ENCODE results near the gene SHLD1. TPM values are rescaled to one million over a fixed set of nuclear protein-coding genes. Genes with fewer than 3 reads are reported as not detected.

Gene SHLD1
- total and polyA plus RNA-seq, 2 experiments from 2014 or later = 1.4 to 15.0 TPM

DNA sequence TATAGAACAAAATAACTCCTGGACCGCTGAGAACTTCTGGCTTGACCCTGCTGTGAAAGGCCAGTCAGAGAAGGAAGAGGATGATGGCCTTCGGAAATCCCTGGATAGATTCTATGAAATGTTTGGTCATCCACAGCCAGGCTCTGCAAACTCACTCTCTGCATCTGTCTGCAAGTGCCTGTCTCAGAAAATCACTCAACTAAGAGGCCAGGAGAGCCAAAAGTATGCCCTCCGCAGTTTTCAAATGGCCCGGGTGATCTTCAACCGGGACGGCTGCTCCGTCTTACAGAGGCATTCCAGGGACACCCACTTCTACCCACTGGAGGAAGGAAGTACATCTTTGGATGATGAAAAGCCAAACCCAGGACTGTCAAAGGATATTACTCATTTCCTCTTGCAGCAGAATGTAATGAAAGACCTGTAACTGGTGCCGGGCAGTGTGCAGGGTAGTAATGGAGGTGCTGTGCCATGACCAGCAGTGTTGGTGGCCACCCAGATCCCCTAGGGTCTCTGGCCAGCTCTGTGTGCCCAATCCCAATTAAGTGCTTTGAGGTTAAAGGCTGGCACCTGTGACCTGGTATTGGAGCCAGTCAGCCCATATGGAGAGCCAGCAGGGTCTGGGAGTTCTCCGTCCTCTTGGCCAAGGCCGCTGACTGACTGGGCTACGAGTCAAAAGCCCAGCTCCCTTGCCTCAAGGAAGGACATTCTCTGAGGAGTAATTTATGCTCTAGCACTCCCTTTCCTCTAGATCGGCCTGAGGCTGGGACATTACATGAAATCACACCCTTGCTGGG is 113.0 kb downstream of the SHLD1 start:
- no peaks in the 10 kb centered on the region for H3K9me3 Mint-ChIP-seq
- DNase-seq (ENCODE audit: low spot score) (no peak), ATAC-seq (no peak)
- H2AFZ ChIP-seq = no peak overlapping the region
- TF ChIP-seq ZNF331 (CRISPR knock-in tag; IDR thresholded peaks at IDR 0.05; ENCODE audit: low read depth) (no peak), NANOG (IDR thresholded peaks at IDR 0.05; ENCODE audit: borderline replicate concordance) (no peak), CREB1 (CRISPR knock-in tag; IDR thresholded peaks at IDR 0.05; ENCODE audit: low read depth) (no peak), ZNF114 (CRISPR knock-in tag; IDR thresholded peaks at IDR 0.05) (no peak), POLR2AphosphoS5 (IDR thresholded peaks at IDR 0.05; ENCODE audit: low read depth) (no peak), STAT1 (IDR thresholded peaks at IDR 0.05; ENCODE audit: unreplicated experiment) (no peak), JUNB (IDR thresholded peaks at IDR 0.05; ENCODE audit: unreplicated experiment) (no peak), EZH2phosphoT487 (IDR thresholded peaks at IDR 0.05; ENCODE audit: unreplicated experiment) (no peak), EZH2 (IDR thresholded peaks at IDR 0.05; ENCODE audit: low read depth, unreplicated experiment) (no peak)
- TF ChIP-seq, protein P1, sequence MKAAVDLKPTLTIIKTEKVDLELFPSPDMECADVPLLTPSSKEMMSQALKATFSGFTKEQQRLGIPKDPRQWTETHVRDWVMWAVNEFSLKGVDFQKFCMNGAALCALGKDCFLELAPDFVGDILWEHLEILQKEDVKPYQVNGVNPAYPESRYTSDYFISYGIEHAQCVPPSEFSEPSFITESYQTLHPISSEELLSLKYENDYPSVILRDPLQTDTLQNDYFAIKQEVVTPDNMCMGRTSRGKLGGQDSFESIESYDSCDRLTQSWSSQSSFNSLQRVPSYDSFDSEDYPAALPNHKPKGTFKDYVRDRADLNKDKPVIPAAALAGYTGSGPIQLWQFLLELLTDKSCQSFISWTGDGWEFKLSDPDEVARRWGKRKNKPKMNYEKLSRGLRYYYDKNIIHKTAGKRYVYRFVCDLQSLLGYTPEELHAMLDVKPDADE (IDR thresholded peaks at IDR 0.05) = no peak
- TF ChIP-seq, protein P2, sequence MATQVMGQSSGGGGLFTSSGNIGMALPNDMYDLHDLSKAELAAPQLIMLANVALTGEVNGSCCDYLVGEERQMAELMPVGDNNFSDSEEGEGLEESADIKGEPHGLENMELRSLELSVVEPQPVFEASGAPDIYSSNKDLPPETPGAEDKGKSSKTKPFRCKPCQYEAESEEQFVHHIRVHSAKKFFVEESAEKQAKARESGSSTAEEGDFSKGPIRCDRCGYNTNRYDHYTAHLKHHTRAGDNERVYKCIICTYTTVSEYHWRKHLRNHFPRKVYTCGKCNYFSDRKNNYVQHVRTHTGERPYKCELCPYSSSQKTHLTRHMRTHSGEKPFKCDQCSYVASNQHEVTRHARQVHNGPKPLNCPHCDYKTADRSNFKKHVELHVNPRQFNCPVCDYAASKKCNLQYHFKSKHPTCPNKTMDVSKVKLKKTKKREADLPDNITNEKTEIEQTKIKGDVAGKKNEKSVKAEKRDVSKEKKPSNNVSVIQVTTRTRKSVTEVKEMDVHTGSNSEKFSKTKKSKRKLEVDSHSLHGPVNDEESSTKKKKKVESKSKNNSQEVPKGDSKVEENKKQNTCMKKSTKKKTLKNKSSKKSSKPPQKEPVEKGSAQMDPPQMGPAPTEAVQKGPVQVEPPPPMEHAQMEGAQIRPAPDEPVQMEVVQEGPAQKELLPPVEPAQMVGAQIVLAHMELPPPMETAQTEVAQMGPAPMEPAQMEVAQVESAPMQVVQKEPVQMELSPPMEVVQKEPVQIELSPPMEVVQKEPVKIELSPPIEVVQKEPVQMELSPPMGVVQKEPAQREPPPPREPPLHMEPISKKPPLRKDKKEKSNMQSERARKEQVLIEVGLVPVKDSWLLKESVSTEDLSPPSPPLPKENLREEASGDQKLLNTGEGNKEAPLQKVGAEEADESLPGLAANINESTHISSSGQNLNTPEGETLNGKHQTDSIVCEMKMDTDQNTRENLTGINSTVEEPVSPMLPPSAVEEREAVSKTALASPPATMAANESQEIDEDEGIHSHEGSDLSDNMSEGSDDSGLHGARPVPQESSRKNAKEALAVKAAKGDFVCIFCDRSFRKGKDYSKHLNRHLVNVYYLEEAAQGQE (IDR thresholded peaks at IDR 0.05; ENCODE audit: unreplicated experiment) = no peak
- TF ChIP-seq, protein P3, sequence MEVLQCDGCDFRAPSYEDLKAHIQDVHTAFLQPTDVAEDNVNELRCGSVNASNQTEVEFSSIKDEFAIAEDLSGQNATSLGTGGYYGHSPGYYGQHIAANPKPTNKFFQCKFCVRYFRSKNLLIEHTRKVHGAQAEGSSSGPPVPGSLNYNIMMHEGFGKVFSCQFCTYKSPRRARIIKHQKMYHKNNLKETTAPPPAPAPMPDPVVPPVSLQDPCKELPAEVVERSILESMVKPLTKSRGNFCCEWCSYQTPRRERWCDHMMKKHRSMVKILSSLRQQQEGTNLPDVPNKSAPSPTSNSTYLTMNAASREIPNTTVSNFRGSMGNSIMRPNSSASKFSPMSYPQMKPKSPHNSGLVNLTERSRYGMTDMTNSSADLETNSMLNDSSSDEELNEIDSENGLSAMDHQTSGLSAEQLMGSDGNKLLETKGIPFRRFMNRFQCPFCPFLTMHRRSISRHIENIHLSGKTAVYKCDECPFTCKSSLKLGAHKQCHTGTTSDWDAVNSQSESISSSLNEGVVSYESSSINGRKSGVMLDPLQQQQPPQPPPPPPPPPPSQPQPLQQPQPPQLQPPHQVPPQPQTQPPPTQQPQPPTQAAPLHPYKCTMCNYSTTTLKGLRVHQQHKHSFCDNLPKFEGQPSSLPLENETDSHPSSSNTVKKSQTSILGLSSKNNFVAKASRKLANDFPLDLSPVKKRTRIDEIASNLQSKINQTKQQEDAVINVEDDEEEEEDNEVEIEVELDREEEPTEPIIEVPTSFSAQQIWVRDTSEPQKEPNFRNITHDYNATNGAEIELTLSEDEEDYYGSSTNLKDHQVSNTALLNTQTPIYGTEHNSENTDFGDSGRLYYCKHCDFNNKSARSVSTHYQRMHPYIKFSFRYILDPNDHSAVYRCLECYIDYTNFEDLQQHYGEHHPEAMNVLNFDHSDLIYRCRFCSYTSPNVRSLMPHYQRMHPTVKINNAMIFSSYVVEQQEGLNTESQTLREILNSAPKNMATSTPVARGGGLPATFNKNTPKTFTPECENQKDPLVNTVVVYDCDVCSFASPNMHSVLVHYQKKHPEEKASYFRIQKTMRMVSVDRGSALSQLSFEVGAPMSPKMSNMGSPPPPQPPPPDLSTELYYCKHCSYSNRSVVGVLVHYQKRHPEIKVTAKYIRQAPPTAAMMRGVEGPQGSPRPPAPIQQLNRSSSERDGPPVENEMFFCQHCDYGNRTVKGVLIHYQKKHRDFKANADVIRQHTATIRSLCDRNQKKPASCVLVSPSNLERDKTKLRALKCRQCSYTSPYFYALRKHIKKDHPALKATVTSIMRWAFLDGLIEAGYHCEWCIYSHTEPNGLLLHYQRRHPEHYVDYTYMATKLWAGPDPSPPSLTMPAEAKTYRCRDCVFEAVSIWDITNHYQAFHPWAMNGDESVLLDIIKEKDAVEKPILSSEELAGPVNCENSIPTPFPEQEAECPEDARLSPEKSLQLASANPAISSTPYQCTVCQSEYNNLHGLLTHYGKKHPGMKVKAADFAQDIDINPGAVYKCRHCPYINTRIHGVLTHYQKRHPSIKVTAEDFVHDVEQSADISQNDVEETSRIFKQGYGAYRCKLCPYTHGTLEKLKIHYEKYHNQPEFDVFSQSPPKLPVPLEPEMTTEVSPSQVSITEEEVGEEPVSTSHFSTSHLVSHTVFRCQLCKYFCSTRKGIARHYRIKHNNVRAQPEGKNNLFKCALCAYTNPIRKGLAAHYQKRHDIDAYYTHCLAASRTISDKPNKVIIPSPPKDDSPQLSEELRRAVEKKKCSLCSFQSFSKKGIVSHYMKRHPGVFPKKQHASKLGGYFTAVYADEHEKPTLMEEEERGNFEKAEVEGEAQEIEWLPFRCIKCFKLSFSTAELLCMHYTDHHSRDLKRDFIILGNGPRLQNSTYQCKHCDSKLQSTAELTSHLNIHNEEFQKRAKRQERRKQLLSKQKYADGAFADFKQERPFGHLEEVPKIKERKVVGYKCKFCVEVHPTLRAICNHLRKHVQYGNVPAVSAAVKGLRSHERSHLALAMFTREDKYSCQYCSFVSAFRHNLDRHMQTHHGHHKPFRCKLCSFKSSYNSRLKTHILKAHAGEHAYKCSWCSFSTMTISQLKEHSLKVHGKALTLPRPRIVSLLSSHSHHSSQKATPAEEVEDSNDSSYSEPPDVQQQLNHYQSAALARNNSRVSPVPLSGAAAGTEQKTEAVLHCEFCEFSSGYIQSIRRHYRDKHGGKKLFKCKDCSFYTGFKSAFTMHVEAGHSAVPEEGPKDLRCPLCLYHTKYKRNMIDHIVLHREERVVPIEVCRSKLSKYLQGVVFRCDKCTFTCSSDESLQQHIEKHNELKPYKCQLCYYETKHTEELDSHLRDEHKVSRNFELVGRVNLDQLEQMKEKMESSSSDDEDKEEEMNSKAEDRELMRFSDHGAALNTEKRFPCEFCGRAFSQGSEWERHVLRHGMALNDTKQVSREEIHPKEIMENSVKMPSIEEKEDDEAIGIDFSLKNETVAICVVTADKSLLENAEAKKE (CRISPR knock-in tag; IDR thresholded peaks at IDR 0.05) = no peak
- TF ChIP-seq, protein P4, sequence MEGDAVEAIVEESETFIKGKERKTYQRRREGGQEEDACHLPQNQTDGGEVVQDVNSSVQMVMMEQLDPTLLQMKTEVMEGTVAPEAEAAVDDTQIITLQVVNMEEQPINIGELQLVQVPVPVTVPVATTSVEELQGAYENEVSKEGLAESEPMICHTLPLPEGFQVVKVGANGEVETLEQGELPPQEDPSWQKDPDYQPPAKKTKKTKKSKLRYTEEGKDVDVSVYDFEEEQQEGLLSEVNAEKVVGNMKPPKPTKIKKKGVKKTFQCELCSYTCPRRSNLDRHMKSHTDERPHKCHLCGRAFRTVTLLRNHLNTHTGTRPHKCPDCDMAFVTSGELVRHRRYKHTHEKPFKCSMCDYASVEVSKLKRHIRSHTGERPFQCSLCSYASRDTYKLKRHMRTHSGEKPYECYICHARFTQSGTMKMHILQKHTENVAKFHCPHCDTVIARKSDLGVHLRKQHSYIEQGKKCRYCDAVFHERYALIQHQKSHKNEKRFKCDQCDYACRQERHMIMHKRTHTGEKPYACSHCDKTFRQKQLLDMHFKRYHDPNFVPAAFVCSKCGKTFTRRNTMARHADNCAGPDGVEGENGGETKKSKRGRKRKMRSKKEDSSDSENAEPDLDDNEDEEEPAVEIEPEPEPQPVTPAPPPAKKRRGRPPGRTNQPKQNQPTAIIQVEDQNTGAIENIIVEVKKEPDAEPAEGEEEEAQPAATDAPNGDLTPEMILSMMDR (conservative IDR thresholded peaks at IDR 0.05; ENCODE audit: low read depth in 2 of 2) = no peak
- no peaks in the 10 kb centered on the region for H3F3A ChIP-seq (replicated peaks; ENCODE audit: low read depth)
- no peaks in the 10 kb centered on the region for H3K27me3 ChIP-seq (ENCODE audit: insufficient read depth)
- no peaks in the 10 kb centered on the region for H3K4me1 ChIP-seq (ENCODE audit: insufficient read depth)
- no peak overlapping the region for H3K4me2 ChIP-seq
- no peak overlapping the region for H3K4me3 Mint-ChIP-seq
- no peak overlapping the region for H3K27ac Mint-ChIP-seq
- H3K4me1 Mint-ChIP-seq = peaks cover 2% of the 10 kb centered on the region; the same call in 1 of the 3 replicates
- H3K27ac ChIP-seq (ENCODE audit: low read depth) = no peak overlapping the region
- H3K79me2 ChIP-seq (replicated peaks; ENCODE audit: insufficient read depth) = no peaks in the 10 kb centered on the region
- H3K36me3 Mint-ChIP-seq (ENCODE audit: low read depth) = no peaks in the 10 kb centered on the region
- no peak overlapping the region for H3K4me3 ChIP-seq
- H3K27me3 Mint-ChIP-seq (ENCODE audit: insufficient read depth, low read depth, poor library complexity) = no peaks in the 10 kb centered on the region
- H4K20me1 ChIP-seq (replicated peaks; ENCODE audit: insufficient read depth) = no peaks in the 10 kb centered on the region
- H3K9me2 ChIP-seq (ENCODE audit: insufficient read depth) = no peaks in the 10 kb centered on the region
- H3K36me3 ChIP-seq (ENCODE audit: insufficient read depth) = no peaks in the 10 kb centered on the region
